ENCODE data around the gene LARGE1. TPM values are rescaled to one million over a fixed set of nuclear protein-coding genes. Genes with fewer than 3 reads are reported as not detected.

LARGE1 gene
- polyA plus RNA-seq, 1 donor from 2014 or later: 1.4 TPM

- H3K9me3 Mint-ChIP-seq: no peaks in the 10 kb centered on the region
- peaks cover 0 to 2% (median 0%) of the 10 kb centered on the region in 3 donors for H3K4me1 Mint-ChIP-seq
- no peak overlapping the region for H3K27ac Mint-ChIP-seq
- H3K4me3 Mint-ChIP-seq: no peak overlapping the region
- H3K36me3 Mint-ChIP-seq: peaks cover 13% of the 10 kb centered on the region
- no peaks in the 10 kb centered on the region for H3K27me3 Mint-ChIP-seq
Observed at GRCh38 chr22:33427461-33427860, 492.8 kb downstream of the LARGE1 start.

GRCh38 chr22:33426451-33426850, 493.8 kb downstream of the LARGE1 start:
- Mint-ChIP-seq H3K27me3 (no peaks in the 10 kb centered on the region), H3K36me3 (peaks cover 13% of the 10 kb centered on the region), H3K27ac (no peak overlapping the region), H3K4me3 (no peak overlapping the region), H3K4me1 (peaks cover 0 to 2% (median 0%) of the 10 kb centered on the region in 3 donors), H3K9me3 (peaks cover 0 to 4% (median 2%) of the 10 kb centered on the region in 3 donors)

- Mint-ChIP-seq H3K9me3 (peaks cover 6 to 11% (median 6%) of the 10 kb centered on the region in 3 donors), H3K27me3 (no peaks in the 10 kb centered on the region), H3K27ac (no peak overlapping the region), H3K4me3 (no peak overlapping the region), H3K36me3 (peaks cover 4% of the 10 kb centered on the region), H3K4me1 (peaks cover 0 to 2% (median 2%) of the 10 kb centered on the region in 3 donors)
Observed at GRCh38 chr22:33421859-33422258, 498.4 kb downstream of the LARGE1 start.

- H3K27ac Mint-ChIP-seq: peak overlapping the region in 1 of 3 donors; percentile 67
- H3K9me3 Mint-ChIP-seq: peaks cover 6 to 15% (median 9%) of the 10 kb centered on the region in 3 donors
- H3K4me1 Mint-ChIP-seq: peaks cover 0 to 3% (median 0%) of the 10 kb centered on the region in 3 donors
- H3K27me3 Mint-ChIP-seq: no peaks in the 10 kb centered on the region
- no peak overlapping the region for H3K4me3 Mint-ChIP-seq
- no peaks in the 10 kb centered on the region for H3K36me3 Mint-ChIP-seq
Observed at GRCh38 chr22:33418484-33418883, 501.8 kb downstream of the LARGE1 start.

- no peaks in the 10 kb centered on the region for H3K27me3 Mint-ChIP-seq
- H3K4me3 Mint-ChIP-seq: no peak overlapping the region
- peaks cover 0 to 3% (median 0%) of the 10 kb centered on the region in 3 donors for H3K4me1 Mint-ChIP-seq
- H3K27ac Mint-ChIP-seq: no peak overlapping the region
- H3K9me3 Mint-ChIP-seq: peaks cover 4 to 14% (median 9%) of the 10 kb centered on the region in 3 donors
- peaks cover 4% of the 10 kb centered on the region for H3K36me3 Mint-ChIP-seq
Observed at GRCh38 chr22:33415401-33415800, 504.9 kb downstream of the LARGE1 start.

- peaks cover 0 to 2% (median 0%) of the 10 kb centered on the region in 3 donors for H3K9me3 Mint-ChIP-seq
- H3K27me3 Mint-ChIP-seq: no peaks in the 10 kb centered on the region
- no peak overlapping the region for H3K4me3 Mint-ChIP-seq
- H3K4me1 Mint-ChIP-seq: no peaks in the 10 kb centered on the region
- peaks cover 5% of the 10 kb centered on the region for H3K36me3 Mint-ChIP-seq
- peak overlapping the region in 1 of 3 donors; percentile 72 for H3K27ac Mint-ChIP-seq
Observed at GRCh38 chr22:33409079-33409478, 511.2 kb downstream of the LARGE1 start.

GRCh38 chr22:33405194-33405593, 515.1 kb downstream of the LARGE1 start:
- H3K27ac Mint-ChIP-seq: no peak overlapping the region

GRCh38 chr22:33404723-33405122, 515.6 kb downstream of the LARGE1 start:
- H3K4me1 Mint-ChIP-seq: no peaks in the 10 kb centered on the region
- H3K4me3 Mint-ChIP-seq: no peak overlapping the region
- no peak overlapping the region for H3K27ac Mint-ChIP-seq
- H3K36me3 Mint-ChIP-seq: no peaks in the 10 kb centered on the region
- peaks cover 0 to 5% (median 0%) of the 10 kb centered on the region in 3 donors for H3K9me3 Mint-ChIP-seq
- H3K27me3 Mint-ChIP-seq: no peaks in the 10 kb centered on the region

More at GRCh38 chr22:33405194-33405593, 515.1 kb downstream of the LARGE1 start:
- Mint-ChIP-seq H3K9me3 (no peaks in the 10 kb centered on the region), H3K4me3 (no peak overlapping the region), H3K4me1 (no peaks in the 10 kb centered on the region), H3K27me3 (no peaks in the 10 kb centered on the region), H3K36me3 (no peaks in the 10 kb centered on the region)

- no peak overlapping the region for H3K4me3 Mint-ChIP-seq
- no peak overlapping the region for H3K27ac Mint-ChIP-seq
- no peaks in the 10 kb centered on the region for H3K27me3 Mint-ChIP-seq
- no peaks in the 10 kb centered on the region for H3K4me1 Mint-ChIP-seq
- no peaks in the 10 kb centered on the region for H3K36me3 Mint-ChIP-seq
- H3K9me3 Mint-ChIP-seq: peaks cover 0 to 5% (median 0%) of the 10 kb centered on the region in 3 donors
Observed at GRCh38 chr22:33402325-33402724, 518.0 kb downstream of the LARGE1 start.

GRCh38 chr22:33401291-33401690, 519.0 kb downstream of the LARGE1 start:
- H3K4me3 Mint-ChIP-seq: no peak overlapping the region
- no peaks in the 10 kb centered on the region for H3K4me1 Mint-ChIP-seq
- H3K27ac Mint-ChIP-seq: no peak overlapping the region
- H3K9me3 Mint-ChIP-seq: peaks cover 0 to 5% (median 0%) of the 10 kb centered on the region in 3 donors
- no peaks in the 10 kb centered on the region for H3K36me3 Mint-ChIP-seq
- no peaks in the 10 kb centered on the region for H3K27me3 Mint-ChIP-seq

GRCh38 chr22:33400891-33401290, 519.4 kb downstream of the LARGE1 start:
- Mint-ChIP-seq H3K27ac (no peak overlapping the region), H3K36me3 (no peaks in the 10 kb centered on the region), H3K4me3 (peak overlapping the region in 1 of 4 donors; percentile 63), H3K27me3 (no peaks in the 10 kb centered on the region), H3K9me3 (peaks cover 0 to 5% (median 0%) of the 10 kb centered on the region in 3 donors), H3K4me1 (no peaks in the 10 kb centered on the region)

GRCh38 chr22:33400061-33400840, 520.0 kb downstream of the LARGE1 start:
- no peak overlapping the region for H3K27ac Mint-ChIP-seq
- peaks cover 0 to 5% (median 0%) of the 10 kb centered on the region in 3 donors for H3K9me3 Mint-ChIP-seq
- no peaks in the 10 kb centered on the region for H3K4me1 Mint-ChIP-seq
- H3K27me3 Mint-ChIP-seq: no peaks in the 10 kb centered on the region
- H3K36me3 Mint-ChIP-seq: no peaks in the 10 kb centered on the region
- no peak overlapping the region for H3K4me3 Mint-ChIP-seq

- no peaks in the 10 kb centered on the region for H3K36me3 Mint-ChIP-seq
Observed at GRCh38 chr22:33397381-33397907, 522.8 kb downstream of the LARGE1 start.

GRCh38 chr22:33393432-33393831, 526.8 kb downstream of the LARGE1 start:
- no peak overlapping the region for H3K4me3 Mint-ChIP-seq
- H3K27ac Mint-ChIP-seq: no peak overlapping the region
- H3K27me3 Mint-ChIP-seq: no peaks in the 10 kb centered on the region

More at GRCh38 chr22:33397381-33397907, 522.8 kb downstream of the LARGE1 start:
- H3K4me3 Mint-ChIP-seq: no peak overlapping the region
- H3K27ac Mint-ChIP-seq: no peak overlapping the region
- H3K9me3 Mint-ChIP-seq: peaks cover 0 to 5% (median 0%) of the 10 kb centered on the region in 3 donors
- no peaks in the 10 kb centered on the region for H3K27me3 Mint-ChIP-seq
- H3K4me1 Mint-ChIP-seq: no peaks in the 10 kb centered on the region

GRCh38 chr22:33391298-33391697, 529.0 kb downstream of the LARGE1 start:
- H3K27ac Mint-ChIP-seq: peak overlapping the region in 1 of 3 donors; percentile 31
- no peaks in the 10 kb centered on the region for H3K4me1 Mint-ChIP-seq
- H3K9me3 Mint-ChIP-seq: no peaks in the 10 kb centered on the region

More at GRCh38 chr22:33393432-33393831, 526.8 kb downstream of the LARGE1 start:
- Mint-ChIP-seq H3K4me1 (no peaks in the 10 kb centered on the region), H3K9me3 (no peaks in the 10 kb centered on the region), H3K36me3 (no peaks in the 10 kb centered on the region)

More at GRCh38 chr22:33391298-33391697, 529.0 kb downstream of the LARGE1 start:
- H3K4me3 Mint-ChIP-seq: no peak overlapping the region
- no peaks in the 10 kb centered on the region for H3K27me3 Mint-ChIP-seq
- no peaks in the 10 kb centered on the region for H3K36me3 Mint-ChIP-seq

Data from IgD-negative memory B cell (primary cell).